Bronchial epithelial cell (primary cell): ENCODE data around the gene CREBRF. TPM values are rescaled to one million over a fixed set of nuclear protein-coding genes. Genes with fewer than 3 reads are reported as not detected.
"Not testable (repeated sequence)": the region's sequence is repeated elsewhere in the genome, so short reads cannot be mapped to it uniquely, and the experiment has no call there.

Experiments used
- DNase-seq: peaks from one replicate; pipeline ENCODE4 v3.0.0-alpha.2; 2010; ENCODE audit warnings: low read depth
- FAIRE-seq: peaks from 2 replicates; lab custom pipeline; 2011; peaks lifted over from hg19 to GRCh38; lab: Jason Lieb, UNC
- H3K27me3 ChIP-seq: 2 replicates; pipeline ENCODE4 v1.5.1; 2011; ENCODE audit warnings: low read length; ENCODE audit not compliant: control insufficient read depth, insufficient read depth
- H3K36me3 ChIP-seq: 2 replicates; pipeline ENCODE4 v1.5.1; 2011; ENCODE audit warnings: low read length; ENCODE audit not compliant: control insufficient read depth, insufficient read depth
- H3K4me3 ChIP-seq: 2 replicates; pipeline ENCODE4 v1.5.1; 2011; ENCODE audit warnings: mild to moderate bottlenecking, low read depth, low read length, control low read depth
- total RNA-seq: library from RNA; depleted of rRNA; stranded (reverse); fragments of >200 nt; gene quantifications from 2 replicates; pipeline ENCODE4 v1.2.1, GENCODE V29; 2014
- TF ChIP-seq, protein P1 (sequence below): IDR thresholded peaks from 2 replicates; pipeline ENCODE4 v1.5.1; 2011; ENCODE audit warnings: mild to moderate bottlenecking, moderate library complexity, low read length, control low read depth, inconsistent platforms; ENCODE audit not compliant: insufficient read depth, severe bottlenecking

Gene CREBRF
- total RNA-seq, 1 donor from 2014 or later = 6.3 TPM

DNA sequence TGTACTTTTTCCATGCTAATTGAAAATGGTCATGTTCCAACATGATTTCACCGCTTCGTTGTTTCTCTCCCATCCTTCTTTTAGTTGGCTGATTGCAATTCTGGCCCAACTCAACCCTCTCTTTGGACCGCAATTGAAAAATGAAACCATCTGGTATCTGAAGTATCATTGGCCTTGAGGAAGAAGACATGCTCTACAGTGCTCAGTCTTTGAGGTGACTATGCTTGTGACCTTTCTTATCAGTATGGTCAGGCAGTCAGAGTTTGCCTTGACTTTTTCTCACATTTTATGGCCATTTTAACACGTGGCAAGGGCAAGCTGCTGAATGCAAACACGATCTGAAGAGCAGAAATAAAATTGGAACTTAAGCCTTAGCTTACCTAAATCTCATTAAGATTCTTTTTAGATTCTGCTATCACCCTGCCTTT, 36.0 kb upstream of the CREBRF start:
- Histone ChIP-seq H3K36me3 (peaks cover 2% of the 10 kb centered on the region), H3K27me3 (no peaks in the 10 kb centered on the region), H3K4me3 (no peak overlapping the region)
- FAIRE-seq (no peak), DNase-seq (no peak)
- TF ChIP-seq, protein P1, sequence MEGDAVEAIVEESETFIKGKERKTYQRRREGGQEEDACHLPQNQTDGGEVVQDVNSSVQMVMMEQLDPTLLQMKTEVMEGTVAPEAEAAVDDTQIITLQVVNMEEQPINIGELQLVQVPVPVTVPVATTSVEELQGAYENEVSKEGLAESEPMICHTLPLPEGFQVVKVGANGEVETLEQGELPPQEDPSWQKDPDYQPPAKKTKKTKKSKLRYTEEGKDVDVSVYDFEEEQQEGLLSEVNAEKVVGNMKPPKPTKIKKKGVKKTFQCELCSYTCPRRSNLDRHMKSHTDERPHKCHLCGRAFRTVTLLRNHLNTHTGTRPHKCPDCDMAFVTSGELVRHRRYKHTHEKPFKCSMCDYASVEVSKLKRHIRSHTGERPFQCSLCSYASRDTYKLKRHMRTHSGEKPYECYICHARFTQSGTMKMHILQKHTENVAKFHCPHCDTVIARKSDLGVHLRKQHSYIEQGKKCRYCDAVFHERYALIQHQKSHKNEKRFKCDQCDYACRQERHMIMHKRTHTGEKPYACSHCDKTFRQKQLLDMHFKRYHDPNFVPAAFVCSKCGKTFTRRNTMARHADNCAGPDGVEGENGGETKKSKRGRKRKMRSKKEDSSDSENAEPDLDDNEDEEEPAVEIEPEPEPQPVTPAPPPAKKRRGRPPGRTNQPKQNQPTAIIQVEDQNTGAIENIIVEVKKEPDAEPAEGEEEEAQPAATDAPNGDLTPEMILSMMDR = no peak

DNA sequence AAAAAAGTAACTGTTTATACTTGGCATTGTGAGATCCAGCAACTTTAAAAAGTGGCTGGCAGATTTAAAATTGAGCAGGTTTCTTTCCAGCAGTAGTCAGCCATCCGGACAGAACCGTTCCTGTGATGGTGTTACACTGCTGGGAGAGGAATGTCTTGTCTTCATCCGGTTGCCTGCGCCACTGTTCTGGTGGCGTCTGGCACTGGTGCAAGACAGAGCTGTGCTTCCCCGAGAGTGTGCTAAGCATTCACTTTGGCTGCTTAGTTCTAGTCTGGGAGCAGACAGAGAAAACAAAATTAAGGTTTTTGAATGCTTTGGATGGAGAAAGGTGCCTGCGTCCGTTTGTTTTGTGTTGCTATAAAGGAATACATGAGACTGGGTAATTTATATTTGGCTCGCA, 35.5 kb upstream of the CREBRF start:
- no peak for FAIRE-seq
- peaks cover 2% of the 10 kb centered on the region for H3K36me3 ChIP-seq
- TF ChIP-seq, protein P1 = no peak
- H3K4me3 ChIP-seq = no peak overlapping the region
- no peak for DNase-seq
- no peaks in the 10 kb centered on the region for H3K27me3 ChIP-seq

DNA sequence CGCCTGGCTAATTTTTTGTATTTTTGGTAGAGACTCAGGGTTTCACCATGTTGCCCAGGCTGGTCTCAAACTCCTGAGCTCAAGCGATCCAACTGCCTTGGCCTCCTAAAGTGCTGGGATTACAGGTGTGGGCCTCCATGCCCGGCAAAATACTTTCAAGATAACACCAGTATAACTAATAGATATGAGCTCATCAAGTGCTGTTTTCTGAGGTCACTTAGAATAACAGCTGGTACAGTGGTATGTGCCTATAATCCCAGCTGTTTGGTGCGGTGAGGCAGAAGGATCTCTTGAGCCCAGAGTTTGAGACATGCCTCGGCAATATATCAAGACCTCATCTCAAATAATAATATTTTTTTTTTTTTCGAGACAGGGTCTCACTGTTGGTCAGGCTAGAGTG, 30.5 kb upstream of the CREBRF start:
- H3K4me3 ChIP-seq = no peak overlapping the region
- no peaks in the 10 kb centered on the region for H3K27me3 ChIP-seq
- TF ChIP-seq, protein P1 = no peak
- peaks cover 2% of the 10 kb centered on the region for H3K36me3 ChIP-seq
- no peak for FAIRE-seq
- no peak for DNase-seq

DNA sequence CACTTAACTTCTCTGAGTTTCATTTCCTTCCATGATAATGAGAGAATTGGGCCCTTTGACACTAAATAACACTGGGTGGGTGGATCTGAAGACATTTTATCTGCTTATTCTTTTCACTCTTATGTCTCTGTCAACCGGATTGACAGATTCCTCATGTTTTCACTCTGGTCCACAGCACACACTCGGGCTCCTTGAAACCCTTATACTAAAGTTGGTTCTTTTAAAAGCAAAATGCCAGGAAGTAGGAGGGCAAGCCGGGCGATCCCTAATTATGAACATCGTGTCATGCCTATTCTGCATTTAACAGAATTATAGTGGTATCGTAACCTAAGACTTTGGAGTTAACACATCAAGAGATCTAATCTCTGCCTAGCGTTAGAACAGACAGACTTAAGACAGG, 28.2 kb upstream of the CREBRF start:
- TF ChIP-seq, protein P1 = no peak
- H3K4me3 ChIP-seq = no peak overlapping the region
- no peak for FAIRE-seq

DNA sequence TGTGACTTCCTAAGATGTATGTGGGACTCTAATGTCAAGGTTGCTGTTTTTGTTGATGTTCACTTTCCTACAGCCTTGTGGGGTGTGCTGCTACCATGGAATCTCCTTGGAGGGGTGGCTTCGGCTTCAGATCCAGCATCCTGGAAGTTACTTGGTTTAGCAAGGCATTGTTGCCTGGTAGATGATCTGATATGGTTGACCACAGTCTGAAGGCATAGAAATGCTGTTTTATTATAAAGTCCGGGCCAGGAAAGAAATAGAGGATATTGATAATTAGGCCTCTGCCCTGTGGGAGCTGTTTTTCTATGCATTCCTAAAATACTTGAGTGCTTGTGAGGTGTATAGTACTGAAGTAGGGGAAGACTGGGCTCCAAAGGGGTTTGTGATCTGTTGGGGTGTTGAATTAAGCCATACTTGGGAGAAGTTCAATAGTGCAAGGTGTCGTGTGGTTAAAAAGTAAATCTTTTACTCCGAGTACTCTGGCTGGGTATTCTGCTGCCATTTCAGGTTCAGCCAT, 27.3 kb upstream of the CREBRF start:
- H3K27me3 ChIP-seq = no peaks in the 10 kb centered on the region
- DNase-seq (no peak), FAIRE-seq (no peak)
- H3K4me3 ChIP-seq = no peak overlapping the region
- no peaks in the 10 kb centered on the region for H3K36me3 ChIP-seq
- TF ChIP-seq, protein P1 = no peak

More for the DNA sequence above, 28.2 kb upstream of the CREBRF start:
- Histone ChIP-seq H3K27me3 (no peaks in the 10 kb centered on the region), H3K36me3 (no peaks in the 10 kb centered on the region)
- no peak for DNase-seq

DNA sequence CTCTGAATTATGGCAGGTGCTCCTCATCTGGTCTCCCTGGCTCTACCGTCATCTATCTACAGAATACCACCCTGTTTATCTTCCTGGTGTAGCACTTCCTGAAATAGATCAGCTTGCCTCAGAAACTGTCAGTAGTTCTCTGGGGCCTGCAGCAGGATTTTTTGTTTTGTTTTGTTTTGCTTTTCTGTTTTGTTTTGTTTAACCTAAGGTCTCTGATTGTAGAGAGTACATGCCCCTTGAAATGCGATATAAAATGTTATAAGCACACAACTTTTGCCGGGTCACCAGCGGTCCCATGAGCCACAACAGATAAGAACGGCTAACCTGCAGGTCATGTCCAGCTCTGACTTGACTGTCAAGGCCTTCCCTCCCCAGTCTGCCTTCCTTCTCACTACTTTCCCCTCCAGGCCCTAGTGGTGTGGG, 26.6 kb upstream of the CREBRF start:
- Histone ChIP-seq H3K36me3 (no peaks in the 10 kb centered on the region), H3K27me3 (no peaks in the 10 kb centered on the region), H3K4me3 (no peak overlapping the region)
- DNase-seq (no peak), FAIRE-seq (no peak)
- TF ChIP-seq, protein P1 = no peak

DNA sequence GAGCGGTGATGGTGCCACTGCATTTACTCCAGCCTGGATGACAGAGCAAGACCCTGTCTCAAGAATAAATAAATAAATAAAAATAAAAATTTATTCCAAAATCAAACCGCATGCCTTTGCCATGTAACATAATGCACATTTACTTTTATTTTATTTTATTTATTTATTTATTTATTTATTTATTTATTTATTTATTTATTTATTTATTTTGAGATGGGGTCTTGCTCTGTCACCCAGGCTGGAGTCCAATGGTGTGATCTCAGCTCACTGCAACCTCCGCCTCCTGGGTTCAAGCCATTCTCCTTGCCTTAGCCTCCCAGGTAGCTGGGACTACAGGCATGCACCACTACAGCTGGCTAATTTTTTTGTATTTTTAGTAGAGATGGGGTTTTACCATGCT, 24.1 kb upstream of the CREBRF start:
- H3K4me3 ChIP-seq, H3K27me3 ChIP-seq, DNase-seq, FAIRE-seq, H3K36me3 ChIP-seq: not testable (repeated sequence)
